Activated naive CD4-positive, alpha-beta T cell (primary cell): Measurements from ENCODE around the gene ALK.

Experiments used
- DNase-seq, 4 experiments: peaks; one replicate each; lab custom pipeline; 2025; lab: John Stamatoyannopoulos, UW

The ALK gene

GRCh38 chr2:29363111-29363510, 558.3 kb downstream of the ALK start:
- DNase-seq = no peak

GRCh38 chr2:29361231-29361630, 560.2 kb downstream of the ALK start:
- DNase-seq = no peak

- DNase-seq = no peak
These were observed 561.2 kb downstream of the ALK start for GRCh38 chr2:29360016-29360784.

- DNase-seq = no peak
These were observed 567.9 kb downstream of the ALK start for GRCh38 chr2:29353403-29353991.

GRCh38 chr2:29351916-29352591, 569.3 kb downstream of the ALK start:
- DNase-seq = no peak

- no peak for DNase-seq
These were observed 570.1 kb downstream of the ALK start for GRCh38 chr2:29351248-29351647.

- DNase-seq = no peak
These were observed 571.9 kb downstream of the ALK start for GRCh38 chr2:29349316-29350030.

GRCh38 chr2:29347774-29348461, 573.5 kb downstream of the ALK start:
- DNase-seq = no peak

GRCh38 chr2:29345236-29345635, 576.1 kb downstream of the ALK start:
- no peak for DNase-seq

GRCh38 chr2:29343830-29344229, 577.6 kb downstream of the ALK start:
- DNase-seq = no peak

GRCh38 chr2:29336341-29337241, 584.8 kb downstream of the ALK start:
- no peak for DNase-seq

- DNase-seq = no peak
These were observed 586.0 kb downstream of the ALK start for GRCh38 chr2:29335396-29335795.

GRCh38 chr2:29334706-29335105, 586.7 kb downstream of the ALK start:
- DNase-seq = no peak

- no peak for DNase-seq
These were observed 588.8 kb downstream of the ALK start for GRCh38 chr2:29332540-29332939.

GRCh38 chr2:29329899-29330298, 591.5 kb downstream of the ALK start:
- DNase-seq = no peak

- DNase-seq = no peak
These were observed 594.5 kb downstream of the ALK start for GRCh38 chr2:29326926-29327325.

GRCh38 chr2:29325544-29325943, 595.8 kb downstream of the ALK start:
- DNase-seq = no peak

GRCh38 chr2:29323961-29324360, 597.4 kb downstream of the ALK start:
- no peak for DNase-seq

- no peak for DNase-seq
These were observed 598.1 kb downstream of the ALK start for GRCh38 chr2:29323301-29323700.

- no peak for DNase-seq
These were observed 599.4 kb downstream of the ALK start for GRCh38 chr2:29322011-29322410.
